Erythroblast (primary cell): ENCODE data around the gene PLXNC1.

Experiments
- GATA1 ChIP-seq: IDR thresholded peaks from 2 replicates; pipeline ENCODE4 v1.6.1; 2011; ENCODE audit warnings: low read depth, mild to moderate bottlenecking, control low read depth, low read length, moderate library complexity
- POLR2A ChIP-seq: IDR thresholded peaks from 2 replicates; pipeline ENCODE4 v1.6.1; 2011; ENCODE audit warnings: mild to moderate bottlenecking, low read length

DNA sequence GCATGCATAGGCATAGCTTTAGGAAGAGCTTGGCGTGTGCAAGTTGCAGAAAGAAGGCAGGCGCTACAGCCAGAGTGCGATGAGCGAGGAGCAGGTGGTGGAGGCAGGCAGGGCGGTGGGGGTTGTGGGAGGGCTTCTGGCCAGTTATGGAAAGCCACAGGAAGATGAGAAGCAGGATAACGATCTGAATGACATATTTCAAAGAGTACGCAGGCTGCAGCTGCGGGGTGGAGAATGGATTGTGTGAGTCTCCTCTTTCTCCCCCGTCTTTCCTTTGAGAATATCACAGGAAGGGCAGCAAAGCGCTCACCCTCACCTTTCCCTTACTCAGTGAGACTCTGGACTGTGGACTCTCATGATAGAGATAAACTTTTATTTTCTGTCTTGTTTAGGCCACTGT lies 48.7 kb upstream of the PLXNC1 start:
- TF ChIP-seq POLR2A: no peak
- no peak for TF ChIP-seq GATA1
